GM21723 (cell line): ENCODE results near the gene FAM216B.
"Not testable (repeated sequence)": the region's sequence is repeated elsewhere in the genome, so short reads cannot be mapped to it uniquely, and the experiment has no call there.

Source experiments
- ATAC-seq: cut with Tn5 transposase; IDR thresholded peaks from one replicate; pipeline ENCODE4 v1.9.1; 2021; ENCODE audit warnings: mild to moderate bottlenecking, moderate library complexity; ENCODE audit not compliant: unreplicated experiment

FAM216B gene

GRCh38 chr13:42777467-42777866 lies 3.9 kb upstream of the FAM216B start:
- ATAC-seq: no peak

GRCh38 chr13:42780044-42780443 lies 1.3 kb upstream of the FAM216B start:
- ATAC-seq: no peak

GRCh38 chr13:42786715-42787114 lies 5.3 kb downstream of the FAM216B start:
- ATAC-seq: no peak

- no peak for ATAC-seq
These were observed 7.2 kb downstream of the FAM216B start for GRCh38 chr13:42788601-42789000.

GRCh38 chr13:42792154-42792553 lies 10.8 kb downstream of the FAM216B start:
- ATAC-seq: no peak

- no peak for ATAC-seq
These were observed 13.3 kb downstream of the FAM216B start for GRCh38 chr13:42794577-42795275.

GRCh38 chr13:42795666-42796065 lies 14.3 kb downstream of the FAM216B start:
- ATAC-seq: no peak

GRCh38 chr13:42796747-42797356 lies 15.5 kb downstream of the FAM216B start:
- ATAC-seq: no peak

GRCh38 chr13:42798118-42798517 lies 16.7 kb downstream of the FAM216B start:
- ATAC-seq: no peak

GRCh38 chr13:42800109-42800643 lies 18.8 kb downstream of the FAM216B start:
- no peak for ATAC-seq

- ATAC-seq: peak; percentile 31
These were observed 22.3 kb downstream of the FAM216B start for GRCh38 chr13:42803563-42804204.

GRCh38 chr13:42804244-42804874 lies 23.0 kb downstream of the FAM216B start:
- peak; percentile 85 for ATAC-seq

- ATAC-seq: no peak
These were observed 25.9 kb downstream of the FAM216B start for GRCh38 chr13:42807241-42807640.

- no peak for ATAC-seq
These were observed 26.5 kb downstream of the FAM216B start for GRCh38 chr13:42807866-42808265.

- ATAC-seq: no peak
These were observed 27.1 kb downstream of the FAM216B start for GRCh38 chr13:42808341-42808940.

GRCh38 chr13:42812316-42812715 lies 30.9 kb downstream of the FAM216B start:
- ATAC-seq: no peak

- ATAC-seq: no peak
These were observed 33.5 kb downstream of the FAM216B start for GRCh38 chr13:42814868-42815267.

GRCh38 chr13:42815681-42816080 lies 34.3 kb downstream of the FAM216B start:
- ATAC-seq: no peak

GRCh38 chr13:42816538-42816937 lies 35.2 kb downstream of the FAM216B start:
- ATAC-seq: no peak

- not testable (repeated sequence) for ATAC-seq
These were observed 38.3 kb downstream of the FAM216B start for GRCh38 chr13:42819687-42820086.

- no peak for ATAC-seq
These were observed 39.1 kb downstream of the FAM216B start for GRCh38 chr13:42820451-42820850.
